OCI-LY7 (cell line): ENCODE measurements around the gene DGCR8. TPM values are rescaled to one million over a fixed set of nuclear protein-coding genes. Genes with fewer than 3 reads are reported as not detected.

ENCODE experiments used
- BruUV-seq: library from RNA; stranded (reverse); fragments of 400-500 nt; replicated peaks from 2 replicates; lab custom pipeline; 2021; lab: Mats Ljungman, UMichigan
- CTCF ChIA-PET: fragments of 300-600 bp; sonication (Branson Sonifier 250); formaldehyde crosslinking; loops from one replicate; lab custom pipeline; 2022; ENCODE audit warnings: antibody characterized with exemption; ENCODE audit not compliant: unreplicated experiment; lab: Charles Lee
- POLR2A ChIA-PET: fragments of 300-600 bp; sonication (Branson Sonifier 250); formaldehyde crosslinking; loops from one replicate; lab custom pipeline; 2022; ENCODE audit warnings: antibody characterized with exemption; lab: Charles Lee
- DNase-seq: peaks from one replicate; pipeline ENCODE4 v3.0.0-alpha.2; 2015; ENCODE audit warnings: low spot score
- H2AFZ ChIP-seq: fragments of 200-600 bp; sonication (generic), shearing (Covaris generic); 2 replicates; pipeline ENCODE4 v1.6.1; 2014; ENCODE audit warnings: mild to moderate bottlenecking, antibody characterized with exemption, low read length, moderate library complexity
- H3K27ac ChIP-seq: fragments of 200-600 bp; sonication (generic); 2 replicates; pipeline ENCODE4 v1.5.1; 2014; ENCODE audit warnings: mixed run types, low read depth, mild to moderate bottlenecking, moderate library complexity, low read length, inconsistent platforms; ENCODE audit not compliant: poor library complexity, severe bottlenecking
- H3K36me3 ChIP-seq: fragments of 200-600 bp; sonication (generic); 2 replicates; pipeline ENCODE4 v1.6.1; 2014; ENCODE audit warnings: mild to moderate bottlenecking, antibody characterized with exemption, low read length, moderate library complexity, mixed read lengths; ENCODE audit not compliant: insufficient read depth
- H3K4me1 ChIP-seq: fragments of 200-600 bp; sonication (generic); 2 replicates; pipeline ENCODE4 v1.5.1; 2014; ENCODE audit warnings: mild to moderate bottlenecking, low read length; ENCODE audit not compliant: insufficient read depth, poor library complexity, severe bottlenecking
- H3K4me2 ChIP-seq: fragments of 200-600 bp; sonication (generic); 2 replicates; pipeline ENCODE4 v1.6.1; 2014; ENCODE audit warnings: mild to moderate bottlenecking, low read length
- H3K4me3 ChIP-seq: fragments of 200-600 bp; sonication (generic); 2 replicates; pipeline ENCODE4 v1.5.1; 2014; ENCODE audit warnings: mild to moderate bottlenecking, low read depth, low read length; ENCODE audit not compliant: poor library complexity, severe bottlenecking
- H3K79me2 ChIP-seq: fragments of 200-600 bp; sonication (generic); 2 replicates; pipeline ENCODE4 v1.6.1; 2016; ENCODE audit warnings: low read depth, mild to moderate bottlenecking, low read length, moderate library complexity, mixed read lengths; ENCODE audit not compliant: insufficient read depth
- H3K9me2 ChIP-seq: fragments of 200-600 bp; sonication (generic); 2 replicates; pipeline ENCODE4 v1.6.1; 2016; ENCODE audit warnings: mild to moderate bottlenecking, low read length, mixed read lengths; ENCODE audit not compliant: insufficient read depth
- H3K9me3 ChIP-seq: fragments of 200-600 bp; sonication (generic); 2 replicates; pipeline ENCODE4 v1.6.1; 2014; ENCODE audit warnings: mild to moderate bottlenecking, mixed run types, low read length, mixed read lengths
- H4K20me1 ChIP-seq: fragments of 200-600 bp; sonication (generic); 2 replicates; pipeline ENCODE4 v1.6.1; 2014; ENCODE audit warnings: mild to moderate bottlenecking, antibody characterized with exemption, low read length, moderate library complexity, mixed read lengths; ENCODE audit not compliant: insufficient read depth
- EZH2phosphoT487 ChIP-seq: fragments of 200-600 bp; sonication (generic); IDR thresholded peaks from 2 replicates; pipeline ENCODE4 v1.6.1; 2018; ENCODE audit warnings: low read depth, borderline replicate concordance, mild to moderate bottlenecking, mixed run types, antibody characterized with exemption, low read length, moderate library complexity, mixed read lengths
- intact Hi-C: fragments of 100-400 bp; cut with micrococcal nuclease; formaldehyde crosslinking; loops from one replicate; pipeline ENCODE4 v1.10.0; 2022; ENCODE audit not compliant: unreplicated experiment
- total RNA-seq, 2 experiments: library from RNA; depleted of rRNA in 1 of 2; stranded (reverse); fragments of >200 nt in 1 of 2; shearing (Covaris generic) in 1 of 2; gene quantifications; 2 replicates each; pipeline ENCODE4 v1.2.3, GENCODE V29; 2014 to 2022
- TF ChIP-seq, protein P1 (sequence below): fragments of 200-600 bp; sonication (generic); conservative IDR thresholded peaks from 2 replicates; pipeline ENCODE4 v1.5.1; 2014; ENCODE audit warnings: mild to moderate bottlenecking, antibody characterized with exemption, low read length, moderate library complexity, mixed read lengths

DGCR8 gene
- total RNA-seq, 2 experiments from 2014 or later, result 49.5 to 68.2 TPM

DNA sequence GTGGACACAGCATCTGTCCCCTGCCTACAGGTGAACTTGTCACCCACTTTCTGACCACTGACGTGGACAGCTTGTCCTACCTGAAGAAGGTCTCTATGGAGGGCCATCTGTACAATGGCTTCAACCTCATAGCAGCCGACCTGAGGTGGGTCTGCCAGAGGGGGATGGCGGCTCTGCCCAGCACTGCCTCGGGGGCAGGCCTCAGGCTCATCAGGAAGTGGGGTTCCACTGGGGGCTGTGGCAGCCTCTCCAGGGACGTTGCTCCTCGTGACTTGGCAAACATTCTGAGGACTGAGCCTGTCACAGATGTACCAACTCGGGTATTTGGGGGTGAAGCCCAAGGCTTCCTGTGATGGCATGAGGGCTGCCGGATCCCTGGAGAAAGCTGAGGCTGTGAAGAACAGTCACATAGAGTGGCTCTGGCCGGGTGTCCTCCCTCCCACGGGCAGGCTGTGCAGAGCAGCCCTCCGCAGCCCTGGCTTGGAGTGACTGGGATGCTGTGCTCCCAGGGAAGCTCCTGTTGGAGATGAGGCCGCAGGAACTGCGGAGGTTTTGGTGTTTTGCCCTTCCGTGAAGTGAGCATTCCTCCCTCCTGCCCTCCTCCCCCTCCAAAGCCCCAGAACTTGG, 26.5 kb upstream of the DGCR8 start:
- no peak overlapping the region for H2AFZ ChIP-seq
- peaks cover 19% of the 10 kb centered on the region for H3K36me3 ChIP-seq
- no peak overlapping the region for H3K4me3 ChIP-seq
- no peak overlapping the region for H3K27ac ChIP-seq
- no peak for DNase-seq
- TF ChIP-seq, protein P1, sequence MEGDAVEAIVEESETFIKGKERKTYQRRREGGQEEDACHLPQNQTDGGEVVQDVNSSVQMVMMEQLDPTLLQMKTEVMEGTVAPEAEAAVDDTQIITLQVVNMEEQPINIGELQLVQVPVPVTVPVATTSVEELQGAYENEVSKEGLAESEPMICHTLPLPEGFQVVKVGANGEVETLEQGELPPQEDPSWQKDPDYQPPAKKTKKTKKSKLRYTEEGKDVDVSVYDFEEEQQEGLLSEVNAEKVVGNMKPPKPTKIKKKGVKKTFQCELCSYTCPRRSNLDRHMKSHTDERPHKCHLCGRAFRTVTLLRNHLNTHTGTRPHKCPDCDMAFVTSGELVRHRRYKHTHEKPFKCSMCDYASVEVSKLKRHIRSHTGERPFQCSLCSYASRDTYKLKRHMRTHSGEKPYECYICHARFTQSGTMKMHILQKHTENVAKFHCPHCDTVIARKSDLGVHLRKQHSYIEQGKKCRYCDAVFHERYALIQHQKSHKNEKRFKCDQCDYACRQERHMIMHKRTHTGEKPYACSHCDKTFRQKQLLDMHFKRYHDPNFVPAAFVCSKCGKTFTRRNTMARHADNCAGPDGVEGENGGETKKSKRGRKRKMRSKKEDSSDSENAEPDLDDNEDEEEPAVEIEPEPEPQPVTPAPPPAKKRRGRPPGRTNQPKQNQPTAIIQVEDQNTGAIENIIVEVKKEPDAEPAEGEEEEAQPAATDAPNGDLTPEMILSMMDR, result no peak
- TF ChIP-seq EZH2phosphoT487, result no peak
- no TSS peak for BruUV-seq
- H3K9me2 ChIP-seq, result no peaks in the 10 kb centered on the region
- intact Hi-C loops, result no loop called here
- H3K79me2 ChIP-seq, result no peaks in the 10 kb centered on the region
- no peak overlapping the region for H3K4me2 ChIP-seq
- no peaks in the 10 kb centered on the region for H3K4me1 ChIP-seq
- 0 out of 2 replicates have a peak, but pooled peaks cover 4% of the 10 kb centered on the region for H3K9me3 ChIP-seq
- H4K20me1 ChIP-seq, result no peaks in the 10 kb centered on the region
- CTCF ChIA-PET, result no interaction called here
- POLR2A ChIA-PET, result no interaction called here

DNA sequence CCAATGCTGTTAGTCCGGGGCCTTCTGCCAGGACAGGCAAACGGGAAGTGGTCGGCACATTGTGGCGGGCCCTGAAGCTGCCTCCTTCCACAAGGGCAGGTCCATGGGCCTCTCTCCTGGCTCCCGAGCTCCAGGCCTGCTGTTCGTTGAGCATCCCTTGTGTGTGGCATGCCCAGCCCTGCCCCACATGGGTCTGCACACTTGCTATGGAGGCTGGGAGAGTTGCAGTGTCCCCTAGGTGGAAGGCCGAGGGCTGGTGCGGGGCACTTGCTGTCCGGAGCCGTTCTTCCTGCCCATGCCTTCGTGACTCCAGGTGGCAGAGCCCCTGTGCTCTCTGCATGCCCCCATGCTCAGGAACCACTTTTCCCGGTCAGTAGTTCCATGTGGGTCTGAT, 26.0 kb upstream of the DGCR8 start:
- CTCF ChIA-PET, result no interaction called here
- intact Hi-C loops, result no loop called here
- POLR2A ChIA-PET, result no interaction called here

DNA sequence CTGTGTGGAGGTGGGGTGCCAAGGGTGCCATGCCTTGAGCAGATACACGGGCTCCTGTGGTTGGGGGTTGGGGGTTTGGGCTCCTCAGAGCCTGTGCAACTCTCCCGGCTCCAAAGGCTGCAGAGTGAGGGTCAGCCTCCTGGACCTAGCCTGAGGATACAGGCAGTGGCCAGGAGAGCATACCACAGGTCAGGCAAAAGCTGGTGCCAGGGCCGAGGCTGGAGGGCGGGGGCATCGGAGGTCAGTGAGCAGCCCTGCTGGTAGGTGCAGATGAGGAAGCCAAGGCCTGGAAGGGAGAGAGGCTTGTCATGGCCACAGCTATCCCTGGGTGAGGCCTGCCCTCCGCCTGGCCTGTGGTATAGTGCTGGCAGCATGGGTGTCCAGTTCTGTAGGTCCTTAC, 25.6 kb upstream of the DGCR8 start:
- DNase-seq, result no peak
- ChIA-PET CTCF (no interaction called here), POLR2A (no interaction called here)
- Histone ChIP-seq H3K27ac (no peak overlapping the region), H3K9me2 (no peaks in the 10 kb centered on the region), H3K4me3 (no peak overlapping the region), H2AFZ (no peak overlapping the region), H3K4me1 (no peaks in the 10 kb centered on the region), H3K36me3 (peaks cover 12% of the 10 kb centered on the region), H4K20me1 (no peaks in the 10 kb centered on the region), H3K4me2 (no peak overlapping the region), H3K79me2 (no peaks in the 10 kb centered on the region), H3K9me3 (no peaks in the 10 kb centered on the region)
- no TSS peak for BruUV-seq
- TF ChIP-seq EZH2phosphoT487, result no peak
- TF ChIP-seq, protein P1, result no peak
- intact Hi-C loops, result no loop called here

More for the DNA sequence above, 26.0 kb upstream of the DGCR8 start:
- Histone ChIP-seq H3K9me2 (no peaks in the 10 kb centered on the region), H4K20me1 (no peaks in the 10 kb centered on the region), H2AFZ (no peak overlapping the region), H3K9me3 (0 out of 2 replicates have a peak, but pooled peaks cover 1% of the 10 kb centered on the region), H3K36me3 (peaks cover 14% of the 10 kb centered on the region), H3K27ac (no peak overlapping the region), H3K79me2 (no peaks in the 10 kb centered on the region), H3K4me2 (no peak overlapping the region), H3K4me3 (no peak overlapping the region), H3K4me1 (no peaks in the 10 kb centered on the region)
- no peak for DNase-seq
- TF ChIP-seq, protein P1, result no peak
- BruUV-seq, result no TSS peak
